Cortex of kidney (tissue), 1 donor: ENCODE data around the gene AHNAK2.

ENCODE experiments used
- DNase-seq: peaks from one replicate; lab custom pipeline; 2025; lab: John Stamatoyannopoulos, UW

AHNAK2 gene

GRCh38 chr14:104973385-104974145 lies 4.6 kb downstream of the AHNAK2 start:
- DNase-seq, result no peak

GRCh38 chr14:104973135-104973384 lies 5.1 kb downstream of the AHNAK2 start:
- no peak for DNase-seq

GRCh38 chr14:104972301-104973134 lies 5.7 kb downstream of the AHNAK2 start:
- no peak for DNase-seq

- no peak for DNase-seq
Measured at GRCh38 chr14:104971447-104972240, 6.5 kb downstream of the AHNAK2 start.

- DNase-seq, result no peak
Measured at GRCh38 chr14:104970231-104971068, 7.7 kb downstream of the AHNAK2 start.

- no peak for DNase-seq
Measured at GRCh38 chr14:104969741-104970230, 8.4 kb downstream of the AHNAK2 start.

- DNase-seq, result no peak
Measured at GRCh38 chr14:104968541-104969401, 9.4 kb downstream of the AHNAK2 start.

- no peak for DNase-seq
Measured at GRCh38 chr14:104968153-104968527, 10.0 kb downstream of the AHNAK2 start.

- no peak for DNase-seq
Measured at GRCh38 chr14:104967386-104968152, 10.6 kb downstream of the AHNAK2 start.

GRCh38 chr14:104966981-104967385 lies 11.2 kb downstream of the AHNAK2 start:
- DNase-seq, result no peak

GRCh38 chr14:104966261-104966865 lies 11.8 kb downstream of the AHNAK2 start:
- DNase-seq, result no peak

- DNase-seq, result no peak
Measured at GRCh38 chr14:104965561-104966231, 12.5 kb downstream of the AHNAK2 start.

GRCh38 chr14:104964546-104964945 lies 13.6 kb downstream of the AHNAK2 start:
- DNase-seq, result no peak

- no peak for DNase-seq
Measured at GRCh38 chr14:104957146-104958113, 20.7 kb downstream of the AHNAK2 start.

- no peak for DNase-seq
Measured at GRCh38 chr14:104956290-104956890, 21.8 kb downstream of the AHNAK2 start.

- no peak for DNase-seq
Measured at GRCh38 chr14:104955396-104955770, 22.8 kb downstream of the AHNAK2 start.

- no peak for DNase-seq
Measured at GRCh38 chr14:104954746-104955395, 23.3 kb downstream of the AHNAK2 start.
